Measurements from ENCODE around the gene SLIT1.
A peak's percentile ranks its signal among the peaks of the same experiment; 100 is the strongest.

SLIT1 gene

DNA sequence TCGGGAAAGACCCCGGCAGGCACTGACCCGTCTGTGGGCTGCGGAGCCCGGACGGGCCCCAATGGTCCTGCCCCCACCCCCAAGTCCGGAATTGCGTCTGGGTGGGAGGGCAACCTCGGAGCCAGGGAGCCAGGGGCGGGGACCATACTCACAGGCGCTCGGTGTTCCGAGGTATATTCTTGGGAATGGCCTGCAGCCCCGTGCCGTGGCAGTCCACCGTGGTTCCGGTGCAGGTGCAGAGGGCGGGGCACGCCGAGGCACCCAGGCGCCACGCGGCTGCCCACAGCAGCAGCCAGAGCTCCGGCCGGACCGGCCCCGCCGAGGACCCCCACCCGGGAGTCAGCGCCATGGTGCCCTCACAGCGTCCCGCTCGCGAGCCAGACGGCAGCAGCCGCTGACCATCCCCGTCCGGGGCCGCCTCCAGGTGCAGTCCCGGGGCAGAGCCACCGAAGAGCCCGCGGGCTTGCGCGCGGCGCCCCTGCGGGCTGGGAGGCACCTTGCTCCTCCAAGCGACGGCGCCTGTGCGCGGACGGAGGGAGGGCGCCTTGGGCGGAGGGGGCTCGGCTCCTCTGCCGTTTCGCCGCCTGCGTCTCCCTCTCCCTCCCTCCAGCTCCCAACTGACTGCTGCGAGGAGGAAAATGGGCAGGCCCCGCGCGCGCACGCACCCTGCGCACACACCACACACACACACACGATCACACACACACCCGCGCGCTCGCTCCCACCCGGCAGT, at the start of gene SLIT1:
Gene SLIT1, minus strand, starts transcription at position 634 of the 733 bp plus-strand sequence. Its CDS starts 285 bp downstream, at position 349.
- no peak for DNase-seq (ENCODE audit: low read depth)
- no peak within 1 kb of the TSS for H3K4me3 ChIP-seq (ENCODE audit: control insufficient read depth, low read depth, low read length)
- TF ChIP-seq, protein P1, sequence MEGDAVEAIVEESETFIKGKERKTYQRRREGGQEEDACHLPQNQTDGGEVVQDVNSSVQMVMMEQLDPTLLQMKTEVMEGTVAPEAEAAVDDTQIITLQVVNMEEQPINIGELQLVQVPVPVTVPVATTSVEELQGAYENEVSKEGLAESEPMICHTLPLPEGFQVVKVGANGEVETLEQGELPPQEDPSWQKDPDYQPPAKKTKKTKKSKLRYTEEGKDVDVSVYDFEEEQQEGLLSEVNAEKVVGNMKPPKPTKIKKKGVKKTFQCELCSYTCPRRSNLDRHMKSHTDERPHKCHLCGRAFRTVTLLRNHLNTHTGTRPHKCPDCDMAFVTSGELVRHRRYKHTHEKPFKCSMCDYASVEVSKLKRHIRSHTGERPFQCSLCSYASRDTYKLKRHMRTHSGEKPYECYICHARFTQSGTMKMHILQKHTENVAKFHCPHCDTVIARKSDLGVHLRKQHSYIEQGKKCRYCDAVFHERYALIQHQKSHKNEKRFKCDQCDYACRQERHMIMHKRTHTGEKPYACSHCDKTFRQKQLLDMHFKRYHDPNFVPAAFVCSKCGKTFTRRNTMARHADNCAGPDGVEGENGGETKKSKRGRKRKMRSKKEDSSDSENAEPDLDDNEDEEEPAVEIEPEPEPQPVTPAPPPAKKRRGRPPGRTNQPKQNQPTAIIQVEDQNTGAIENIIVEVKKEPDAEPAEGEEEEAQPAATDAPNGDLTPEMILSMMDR (IDR thresholded peaks at IDR 0.05; ENCODE audit: control insufficient read depth, insufficient read depth, low read depth, low read length, missing control alignments) = no peak

DNA sequence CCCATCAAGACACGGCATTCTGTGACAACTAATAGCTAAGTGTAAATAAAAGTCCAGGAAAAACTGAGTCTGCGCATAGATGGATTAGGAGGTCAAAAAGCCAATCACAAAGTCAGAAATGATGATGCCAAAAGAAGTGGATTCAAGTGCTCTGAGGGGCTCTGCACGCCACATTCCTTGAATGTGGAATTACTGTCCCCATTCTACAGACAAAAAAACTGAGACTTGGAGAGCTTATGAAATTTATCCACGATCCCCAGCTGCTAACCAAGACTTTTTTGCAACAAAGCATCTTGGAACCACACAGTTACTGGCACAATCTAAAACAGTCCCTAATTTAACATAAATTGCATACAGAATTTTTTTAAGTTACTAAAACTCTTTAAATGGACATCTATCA, 49.6 kb upstream of the SLIT1 start:
- no peak for DNase-seq (ENCODE audit: low read depth)
- TF ChIP-seq, protein P1 (IDR thresholded peaks at IDR 0.05; ENCODE audit: control insufficient read depth, insufficient read depth, low read depth, low read length, missing control alignments) = no peak

DNA sequence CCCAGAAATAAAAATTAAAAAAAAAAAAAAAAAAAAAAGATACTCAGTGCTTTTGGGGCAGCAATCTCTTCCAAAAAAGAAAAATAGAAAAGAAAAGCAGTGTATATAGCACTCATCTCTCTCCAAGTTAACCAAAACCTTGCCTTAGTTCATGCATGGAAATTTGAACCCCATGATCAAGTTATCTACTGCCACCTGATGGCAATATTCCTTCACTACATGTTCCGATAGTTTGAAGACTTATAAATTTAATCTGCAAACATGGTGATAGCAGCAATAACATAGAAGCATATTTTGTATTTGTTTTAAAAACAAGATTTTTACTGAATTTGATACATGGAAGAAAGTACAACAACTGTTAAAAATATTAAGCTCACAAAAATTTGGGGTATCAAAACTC, 48.6 kb upstream of the SLIT1 start:
- H3K4me3 ChIP-seq (ENCODE audit: control insufficient read depth, low read depth, low read length) = no peak overlapping the region
- TF ChIP-seq, protein P1 (IDR thresholded peaks at IDR 0.05; ENCODE audit: control insufficient read depth, insufficient read depth, low read depth, low read length, missing control alignments) = peak; percentile 54
- DNase-seq (ENCODE audit: low read depth) = no peak

More for the DNA sequence above, 49.6 kb upstream of the SLIT1 start:
- no peak overlapping the region for H3K4me3 ChIP-seq (ENCODE audit: control insufficient read depth, low read depth, low read length)

DNA sequence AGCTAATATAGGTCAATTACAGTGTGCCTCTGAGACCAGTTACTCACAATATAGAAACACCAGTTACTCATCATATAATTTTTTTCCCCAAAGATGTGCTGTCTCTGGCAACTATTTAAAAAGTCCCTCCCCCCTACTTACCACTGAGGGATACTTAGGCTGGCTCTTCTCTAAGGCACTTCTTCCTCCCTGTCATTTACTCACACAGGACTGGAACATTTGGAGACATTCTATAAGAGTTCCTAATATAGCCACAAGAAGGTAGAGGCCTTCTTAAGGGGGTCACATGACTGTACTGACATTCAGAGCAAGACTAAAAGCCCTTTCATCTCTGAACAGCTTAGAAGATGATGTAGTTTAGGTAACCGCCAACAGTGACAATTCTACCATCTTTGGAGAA, 44.4 kb upstream of the SLIT1 start:
- no peak for DNase-seq (ENCODE audit: low read depth)
- no peak overlapping the region for H3K4me3 ChIP-seq (ENCODE audit: control insufficient read depth, low read depth, low read length)
- TF ChIP-seq, protein P1 (IDR thresholded peaks at IDR 0.05; ENCODE audit: control insufficient read depth, insufficient read depth, low read depth, low read length, missing control alignments) = no peak

DNA sequence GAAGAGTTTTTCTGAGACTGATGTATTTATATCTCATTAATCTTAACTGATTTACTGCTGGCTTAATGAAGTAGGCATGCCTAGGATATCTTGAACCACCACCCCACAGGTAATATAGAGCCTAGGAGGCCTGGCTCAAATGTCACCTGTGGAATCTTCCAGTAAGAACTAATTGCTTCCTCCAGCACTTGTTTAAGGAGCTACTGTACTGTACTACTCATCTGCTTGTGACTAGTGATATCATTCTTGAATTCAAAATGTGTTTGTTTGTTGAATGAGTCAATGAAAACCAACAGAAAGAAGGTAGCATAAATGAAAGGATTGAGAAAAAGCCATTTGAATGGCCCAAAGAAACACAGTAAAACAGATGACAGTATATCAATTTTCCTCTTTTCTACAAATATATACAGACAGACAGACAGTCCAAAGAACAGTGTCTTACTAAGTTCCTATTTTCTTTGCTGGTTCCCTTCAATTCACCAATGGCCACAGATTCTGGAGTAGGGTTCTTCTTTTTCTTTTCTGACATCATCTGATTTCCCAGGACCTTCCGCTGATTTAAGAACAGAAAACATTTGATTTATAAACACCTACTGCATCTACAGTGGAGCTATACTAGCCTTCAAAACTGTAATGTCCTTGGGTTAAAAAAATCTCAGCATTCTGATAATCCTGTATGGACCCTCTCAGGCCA, 43.7 kb upstream of the SLIT1 start:
- no peak for DNase-seq (ENCODE audit: low read depth)
- no peak overlapping the region for H3K4me3 ChIP-seq (ENCODE audit: control insufficient read depth, low read depth, low read length)
- TF ChIP-seq, protein P1 (IDR thresholded peaks at IDR 0.05; ENCODE audit: control insufficient read depth, insufficient read depth, low read depth, low read length, missing control alignments) = no peak

DNA sequence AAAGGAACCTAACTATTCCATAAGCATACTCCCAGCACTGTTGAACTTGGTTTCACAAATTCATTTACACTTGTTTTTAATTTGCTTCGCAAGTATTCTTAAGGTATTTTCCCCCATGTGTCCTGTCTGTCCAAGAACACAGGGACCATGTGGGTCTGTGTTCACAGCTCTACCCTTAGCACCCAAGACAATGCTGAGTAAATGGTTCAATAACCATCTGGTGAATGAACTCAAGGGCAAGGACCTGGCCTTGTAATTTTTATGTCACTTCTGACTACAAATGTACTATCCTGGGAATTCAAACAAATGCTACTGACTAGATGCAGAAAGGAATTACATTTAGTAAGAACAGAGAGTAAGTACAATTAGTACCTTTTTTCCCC, 43.0 kb upstream of the SLIT1 start:
- no peak for DNase-seq (ENCODE audit: low read depth)
- TF ChIP-seq, protein P1 (IDR thresholded peaks at IDR 0.05; ENCODE audit: control insufficient read depth, insufficient read depth, low read depth, low read length, missing control alignments) = no peak
- no peak overlapping the region for H3K4me3 ChIP-seq (ENCODE audit: control insufficient read depth, low read depth, low read length)
